Immature natural killer cell (primary cell): ENCODE results near the gene GPR155. TPM values are rescaled to one million over a fixed set of nuclear protein-coding genes. Genes with fewer than 3 reads are reported as not detected.
A peak's percentile ranks its signal among the peaks of the same experiment; 100 is the strongest.
"Not testable (repeated sequence)": the region's sequence is repeated elsewhere in the genome, so short reads cannot be mapped to it uniquely, and the experiment has no call there.

Experiments used
- DNase-seq, 3 donors: peaks; one replicate each; pipeline ENCODE4 v3.0.0; 2022; ENCODE audit warnings: mixed read lengths in 1 of 3
- H3K27ac Mint-ChIP-seq, 6 donors: one replicate each; pipeline ENCODE4 v1.8.0; 2020; ENCODE audit warnings: mixed read lengths in 6 of 6, mild to moderate bottlenecking in 5 of 6, inconsistent platforms in 4 of 6, moderate library complexity in 3 of 6
- H3K27me3 Mint-ChIP-seq, 3 donors: one replicate each; pipeline ENCODE4 v1.8.0; 2020 to 2021; ENCODE audit warnings: low read depth in 3 of 3, mild to moderate bottlenecking in 3 of 3, mixed read lengths in 3 of 3, moderate library complexity in 3 of 3, inconsistent platforms in 1 of 3
- H3K36me3 Mint-ChIP-seq, 3 donors: one replicate each; pipeline ENCODE4 v1.8.0; 2020; ENCODE audit warnings: mixed read lengths in 3 of 3, inconsistent platforms in 2 of 3, mild to moderate bottlenecking in 2 of 3
- H3K4me1 Mint-ChIP-seq, 2 donors: one replicate each; pipeline ENCODE4 v1.8.0; 2020; ENCODE audit warnings: inconsistent platforms in 2 of 2, mild to moderate bottlenecking in 2 of 2, mixed read lengths in 2 of 2, moderate library complexity in 1 of 2
- H3K4me3 Mint-ChIP-seq, 5 donors: one replicate each; pipeline ENCODE4 v1.8.0; 2020; ENCODE audit warnings: mild to moderate bottlenecking in 5 of 5, mixed read lengths in 5 of 5, inconsistent platforms in 3 of 5, moderate library complexity in 3 of 5
- H3K9me3 Mint-ChIP-seq, 6 donors: one replicate each; pipeline ENCODE4 v1.8.0; 2020; ENCODE audit warnings: mild to moderate bottlenecking in 6 of 6, mixed read lengths in 6 of 6, inconsistent platforms in 4 of 6, moderate library complexity in 3 of 6
- polyA plus RNA-seq, 3 donors: library from polyadenylated mRNA; unstranded; fragments of 300-500 nt; fragmentation: Illumina TruSeq; gene quantifications; one replicate each; pipeline ENCODE4 v1.2.3, GENCODE V29; 2021

The GPR155 gene
- polyA plus RNA-seq, 3 donors from 2014 or later: 2.7 to 5.9 (median 3.2) TPM

- Mint-ChIP-seq H3K9me3 (peaks cover 2 to 17% (median 6%) of the 10 kb centered on the region in 6 donors), H3K36me3 (peaks cover 5 to 16% (median 9%) of the 10 kb centered on the region in 3 donors), H3K27me3 (peaks cover 2 to 3% (median 3%) of the 10 kb centered on the region in 3 donors), H3K4me1 (peaks cover 0 to 4% of the 10 kb centered on the region in 2 donors), H3K27ac (no peak overlapping the region), H3K4me3 (no peak overlapping the region)
- DNase-seq: no peak
These were observed 24.9 kb upstream of the GPR155 start for GRCh38 chr2:174511580-174512260.

GRCh38 chr2:174510583-174511189 is 23.9 kb upstream of the GPR155 start:
- Mint-ChIP-seq H3K4me1 (no peaks in the 10 kb centered on the region), H3K4me3 (no peak overlapping the region), H3K36me3 (peaks cover 5 to 16% (median 9%) of the 10 kb centered on the region in 3 donors)

GRCh38 chr2:174503161-174503809 is 16.5 kb upstream of the GPR155 start:
- H3K36me3 Mint-ChIP-seq: no peaks in the 10 kb centered on the region
- H3K4me1 Mint-ChIP-seq: no peaks in the 10 kb centered on the region
- H3K27me3 Mint-ChIP-seq: no peaks in the 10 kb centered on the region
- no peak overlapping the region for H3K27ac Mint-ChIP-seq
- H3K9me3 Mint-ChIP-seq: no peaks in the 10 kb centered on the region
- no peak overlapping the region for H3K4me3 Mint-ChIP-seq
- no peak for DNase-seq

More at GRCh38 chr2:174510583-174511189, 23.9 kb upstream of the GPR155 start:
- DNase-seq: no peak
- peaks cover 2 to 17% (median 6%) of the 10 kb centered on the region in 6 donors for H3K9me3 Mint-ChIP-seq
- no peak overlapping the region for H3K27ac Mint-ChIP-seq
- H3K27me3 Mint-ChIP-seq: peaks cover 2 to 3% (median 3%) of the 10 kb centered on the region in 3 donors

- Mint-ChIP-seq H3K27ac (no peak overlapping the region), H3K27me3 (no peaks in the 10 kb centered on the region), H3K4me3 (no peak overlapping the region), H3K36me3 (no peaks in the 10 kb centered on the region), H3K4me1 (peaks cover 5% of the 10 kb centered on the region in 2 donors), H3K9me3 (no peaks in the 10 kb centered on the region)
- no peak for DNase-seq
These were observed 12.5 kb upstream of the GPR155 start for GRCh38 chr2:174499371-174499770.

GRCh38 chr2:174495365-174496012 is 8.7 kb upstream of the GPR155 start:
- no peak for DNase-seq
- Mint-ChIP-seq H3K4me1 (peaks cover 35 to 44% of the 10 kb centered on the region in 2 donors), H3K36me3 (no peaks in the 10 kb centered on the region), H3K9me3 (no peaks in the 10 kb centered on the region), H3K27ac (peak overlapping the region in 5 of 6 donors; percentile 5 to 55 (median 30)), H3K27me3 (peaks cover 5% of the 10 kb centered on the region in 3 donors), H3K4me3 (no peak overlapping the region)

- Mint-ChIP-seq H3K27me3 (peaks cover 5 to 7% (median 5%) of the 10 kb centered on the region in 3 donors), H3K36me3 (no peaks in the 10 kb centered on the region), H3K9me3 (no peaks in the 10 kb centered on the region), H3K4me1 (peaks cover 51 to 61% of the 10 kb centered on the region in 2 donors), H3K4me3 (peak overlapping the region; percentile 84 to 94 (median 88)), H3K27ac (peak overlapping the region; percentile 96 to 98 (median 98))
- no peak for DNase-seq
These were observed 6.9 kb upstream of the GPR155 start for GRCh38 chr2:174493549-174494331.

- Mint-ChIP-seq H3K9me3 (no peaks in the 10 kb centered on the region), H3K27ac (peak overlapping the region; percentile 96 to 98 (median 98)), H3K4me3 (peak overlapping the region; percentile 84 to 94 (median 88)), H3K4me1 (peaks cover 57 to 69% of the 10 kb centered on the region in 2 donors), H3K27me3 (peaks cover 5 to 7% (median 5%) of the 10 kb centered on the region in 3 donors), H3K36me3 (no peaks in the 10 kb centered on the region)
- peak; percentile 78 to 85 (median 82) for DNase-seq
These were observed 6.2 kb upstream of the GPR155 start for GRCh38 chr2:174492963-174493431.

GRCh38 chr2:174491947-174492346 is 5.1 kb upstream of the GPR155 start:
- H3K27ac Mint-ChIP-seq: peak overlapping the region; percentile 92 to 98 (median 98)
- peaks cover 5 to 7% (median 6%) of the 10 kb centered on the region in 3 donors for H3K27me3 Mint-ChIP-seq
- peak overlapping the region; percentile 24 to 68 (median 35) for H3K4me3 Mint-ChIP-seq
- H3K9me3 Mint-ChIP-seq: no peaks in the 10 kb centered on the region
- DNase-seq: no peak
- H3K4me1 Mint-ChIP-seq: peaks cover 64 to 78% of the 10 kb centered on the region in 2 donors
- H3K36me3 Mint-ChIP-seq: no peaks in the 10 kb centered on the region

GRCh38 chr2:174490051-174490450 is 3.2 kb upstream of the GPR155 start:
- Mint-ChIP-seq H3K9me3 (no peaks in the 10 kb centered on the region), H3K27me3 (peaks cover 6 to 9% (median 7%) of the 10 kb centered on the region in 3 donors), H3K4me1 (peaks cover 71 to 92% of the 10 kb centered on the region in 2 donors), H3K36me3 (no peaks in the 10 kb centered on the region), H3K4me3 (peak overlapping the region; percentile 59 to 82 (median 70)), H3K27ac (peak overlapping the region; percentile 64 to 98 (median 93))
- DNase-seq: peak in 2 of 3 donors; percentile 10 to 13

GRCh38 chr2:174489520-174489919 is 2.7 kb upstream of the GPR155 start:
- H3K27ac Mint-ChIP-seq: peak overlapping the region; percentile 64 to 98 (median 93)
- not testable (repeated sequence) for H3K9me3 Mint-ChIP-seq, H3K36me3 Mint-ChIP-seq, H3K27me3 Mint-ChIP-seq
- peak overlapping the region; percentile 59 to 82 (median 70) for H3K4me3 Mint-ChIP-seq
- H3K4me1 Mint-ChIP-seq: peaks cover 73 to 93% of the 10 kb centered on the region in 2 donors
- DNase-seq: peak in 2 of 3 donors; percentile 26 to 27

- H3K4me1 Mint-ChIP-seq: peaks cover 55 to 76% of the 10 kb centered on the region in 2 donors
- no peak for DNase-seq
- no peaks in the 10 kb centered on the region for H3K9me3 Mint-ChIP-seq
- peak overlapping the region; percentile 93 to 98 (median 96) for H3K27ac Mint-ChIP-seq
- H3K4me3 Mint-ChIP-seq: peak overlapping the region; percentile 53 to 99 (median 96)
- peaks cover 1 to 4% (median 3%) of the 10 kb centered on the region in 3 donors for H3K27me3 Mint-ChIP-seq
- peaks cover 0 to 2% (median 0%) of the 10 kb centered on the region in 3 donors for H3K36me3 Mint-ChIP-seq
These were observed 962 bp upstream of the GPR155 start for GRCh38 chr2:174487820-174488162.

- H3K4me3 Mint-ChIP-seq: peak overlapping the region; percentile 88 to 99 (median 96)
- peaks cover 52 to 71% of the 10 kb centered on the region in 2 donors for H3K4me1 Mint-ChIP-seq
- DNase-seq: peak; percentile 67 to 77 (median 75)
- no peaks in the 10 kb centered on the region for H3K9me3 Mint-ChIP-seq
- H3K36me3 Mint-ChIP-seq: peaks cover 0 to 4% (median under 1%) of the 10 kb centered on the region in 3 donors
- H3K27me3 Mint-ChIP-seq: peaks cover 2 to 4% (median 2%) of the 10 kb centered on the region in 3 donors
- peak overlapping the region; percentile 93 to 98 (median 96) for H3K27ac Mint-ChIP-seq
These were observed 435 bp upstream of the GPR155 start for GRCh38 chr2:174487108-174487819.
